ENCODE measurements around the gene ITIH4.

ITIH4 gene

DNA sequence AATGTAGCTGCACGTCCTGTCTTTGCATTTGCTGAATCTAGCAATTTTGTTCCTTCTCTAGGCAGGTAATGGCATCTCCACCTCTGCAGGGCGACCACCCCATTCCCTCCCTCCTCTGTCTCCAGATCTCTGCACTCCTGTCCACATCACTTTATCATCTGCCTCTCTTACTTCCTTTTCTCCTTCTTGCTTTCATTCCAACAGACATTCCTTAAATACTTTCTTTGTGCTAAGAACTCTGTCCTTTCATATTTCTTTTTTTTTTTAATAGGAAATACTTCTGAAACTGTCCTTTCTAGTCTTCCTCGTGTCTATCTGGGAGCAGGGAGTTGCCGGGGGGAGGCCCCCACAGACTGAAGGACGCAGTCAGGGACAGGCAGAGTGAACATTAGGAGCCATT, 28.6 kb downstream of the ITIH4 start:
- no peak for DNase-seq

GRCh38 chr3:52800079-52800478, 30.4 kb downstream of the ITIH4 start:
- no peak for DNase-seq

DNA sequence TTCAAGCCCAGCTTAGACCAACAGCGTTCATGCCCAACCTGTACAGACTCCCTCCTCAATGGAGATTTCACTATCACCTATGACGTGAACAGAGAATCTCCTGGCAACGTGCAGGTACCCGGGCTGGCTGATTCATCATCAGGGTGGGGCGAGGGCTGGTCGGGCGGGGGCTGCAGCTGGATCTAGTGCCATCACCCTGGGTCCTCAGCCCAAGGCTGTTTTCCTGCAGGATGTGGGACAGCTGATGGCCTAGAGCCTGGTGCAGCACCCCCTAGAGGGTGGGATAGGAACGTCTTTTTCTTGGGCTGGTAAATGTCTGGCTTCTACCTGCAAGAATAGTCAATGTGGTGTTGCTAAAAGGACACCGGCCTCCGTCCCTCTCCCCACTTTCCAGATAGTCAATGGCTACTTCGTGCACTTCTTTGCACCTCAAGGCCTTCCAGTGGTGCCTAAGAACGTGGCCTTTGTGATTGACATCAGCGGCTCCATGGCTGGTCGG, 31.4 kb downstream of the ITIH4 start:
- DNase-seq, result peak in 1 of 58 donors; percentile 7

DNA sequence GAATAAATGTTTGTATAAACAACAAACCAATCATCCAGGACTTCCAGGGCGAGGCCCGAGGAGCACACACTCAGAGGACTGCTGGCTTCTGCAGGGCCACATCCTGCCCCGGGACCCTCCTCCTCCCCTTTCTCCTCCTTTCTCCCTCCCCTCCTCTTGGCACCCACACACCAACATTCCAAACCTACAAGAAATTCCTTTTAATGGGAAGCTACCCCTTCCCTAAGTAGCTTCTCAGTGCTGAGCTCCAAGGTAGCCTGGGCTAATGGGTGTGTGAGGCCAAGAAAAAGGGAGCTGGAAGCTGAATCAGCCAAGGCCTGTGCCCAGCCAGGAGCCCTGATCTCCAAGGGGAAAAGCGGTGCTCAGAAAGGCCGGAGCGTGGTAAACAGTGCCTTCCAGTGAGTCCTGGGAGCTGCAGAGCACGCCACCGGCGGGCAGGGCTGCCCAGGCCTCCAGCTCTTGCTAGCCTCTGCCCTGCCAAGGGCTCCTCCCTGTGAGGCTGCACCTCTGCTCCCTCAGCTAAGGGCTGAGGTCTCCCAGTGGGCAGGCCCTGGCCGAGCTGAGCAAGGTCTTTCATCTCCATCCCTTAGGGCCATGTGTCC, 32.0 kb downstream of the ITIH4 start:
- no peak for DNase-seq

DNA sequence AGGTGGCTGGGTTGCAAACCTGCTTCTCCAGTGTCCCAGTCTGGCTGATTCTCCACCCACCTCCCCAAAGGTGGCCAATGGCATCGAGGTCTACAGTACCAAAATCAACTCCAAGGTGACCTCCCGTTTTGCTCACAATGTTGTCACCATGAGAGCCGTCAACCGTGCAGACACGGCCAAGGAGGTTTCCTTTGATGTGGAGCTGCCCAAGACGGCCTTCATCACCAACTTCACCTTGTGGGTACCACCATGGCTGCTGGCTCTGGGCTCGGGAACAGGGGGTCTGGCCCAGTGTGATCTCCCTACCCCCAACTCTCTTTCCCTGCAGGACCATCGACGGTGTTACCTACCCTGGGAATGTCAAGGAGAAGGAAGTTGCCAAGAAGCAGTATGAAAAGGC, 34.1 kb downstream of the ITIH4 start:
- no peak for DNase-seq

- DNase-seq, result no peak
These were observed 35.1 kb downstream of the ITIH4 start for GRCh38 chr3:52795298-52795900.

DNA sequence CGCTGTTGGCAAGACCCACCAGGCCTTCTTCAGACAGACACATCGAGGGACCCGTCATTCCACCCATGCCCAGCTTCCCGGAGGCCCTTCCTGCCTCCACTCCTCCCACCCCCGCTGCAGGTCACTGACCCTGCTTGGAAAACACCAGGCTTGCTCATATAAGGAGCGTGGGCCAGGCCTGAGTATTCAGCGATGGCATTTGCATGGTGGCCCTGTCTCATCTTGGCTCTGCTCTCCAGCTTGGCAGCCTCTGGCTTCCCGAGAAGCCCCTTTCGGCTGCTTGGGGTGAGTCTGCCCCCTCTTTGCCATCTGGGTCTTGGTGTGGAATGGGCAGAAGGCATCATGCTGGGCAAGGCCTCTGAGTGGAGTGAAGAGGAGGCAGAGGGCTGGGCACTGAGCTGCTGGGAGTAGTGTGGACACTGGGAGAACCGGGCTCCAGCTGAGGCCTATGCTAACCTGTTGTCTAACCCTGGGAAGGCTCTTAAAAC, 35.8 kb downstream of the ITIH4 start, which contains the start of gene ITIH3:
TSS of gene ITIH3 (plus strand) at position 185 of the 488 bp plus-strand sequence. CDS start at position 193, 8 bp downstream.
- DNase-seq, result no peak

DNA sequence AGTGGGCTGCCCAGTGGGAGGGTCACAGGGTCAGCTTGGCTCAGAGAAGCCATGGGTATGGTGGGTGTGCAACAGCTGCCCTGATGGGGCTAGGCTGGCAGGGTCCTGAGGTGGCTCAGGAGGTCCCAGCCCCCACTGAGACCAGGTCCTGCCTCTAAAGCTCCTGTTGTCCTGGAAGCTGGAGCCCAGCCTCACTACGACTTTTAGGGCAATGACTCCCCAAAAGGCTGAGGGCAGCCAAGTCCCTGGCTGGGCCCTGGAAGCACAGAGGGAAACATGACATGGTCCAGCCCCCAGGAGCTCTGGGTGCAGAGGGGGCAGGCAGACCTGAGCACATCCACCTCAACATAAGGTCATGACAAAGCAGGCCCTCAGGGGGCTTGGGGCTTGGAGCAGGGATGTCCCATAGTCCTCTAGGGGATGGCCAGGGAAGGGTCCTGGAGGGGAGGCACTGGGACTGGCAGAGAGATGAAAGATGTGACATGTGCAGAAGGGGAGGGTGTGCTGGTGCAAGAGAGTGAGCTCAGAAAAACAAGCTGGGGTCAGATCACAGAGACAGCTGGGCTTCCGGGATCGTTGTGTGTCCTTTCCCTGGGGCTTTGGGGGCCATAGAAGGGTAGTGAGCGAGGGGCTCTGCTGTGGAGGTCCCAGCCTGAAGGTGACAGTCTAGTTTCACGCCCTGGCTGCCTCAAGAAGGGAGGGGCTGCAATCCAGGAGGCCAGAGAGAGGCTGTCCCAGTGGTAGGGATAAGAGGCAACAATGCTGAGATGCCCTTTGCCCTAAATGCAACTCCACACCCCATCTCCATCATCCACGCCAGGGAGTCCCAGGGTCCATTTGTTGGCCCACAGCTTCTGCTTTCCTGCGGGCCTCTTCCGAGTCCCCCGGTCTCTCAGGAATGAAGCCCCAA, 36.5 kb downstream of the ITIH4 start:
- no peak for DNase-seq

DNA sequence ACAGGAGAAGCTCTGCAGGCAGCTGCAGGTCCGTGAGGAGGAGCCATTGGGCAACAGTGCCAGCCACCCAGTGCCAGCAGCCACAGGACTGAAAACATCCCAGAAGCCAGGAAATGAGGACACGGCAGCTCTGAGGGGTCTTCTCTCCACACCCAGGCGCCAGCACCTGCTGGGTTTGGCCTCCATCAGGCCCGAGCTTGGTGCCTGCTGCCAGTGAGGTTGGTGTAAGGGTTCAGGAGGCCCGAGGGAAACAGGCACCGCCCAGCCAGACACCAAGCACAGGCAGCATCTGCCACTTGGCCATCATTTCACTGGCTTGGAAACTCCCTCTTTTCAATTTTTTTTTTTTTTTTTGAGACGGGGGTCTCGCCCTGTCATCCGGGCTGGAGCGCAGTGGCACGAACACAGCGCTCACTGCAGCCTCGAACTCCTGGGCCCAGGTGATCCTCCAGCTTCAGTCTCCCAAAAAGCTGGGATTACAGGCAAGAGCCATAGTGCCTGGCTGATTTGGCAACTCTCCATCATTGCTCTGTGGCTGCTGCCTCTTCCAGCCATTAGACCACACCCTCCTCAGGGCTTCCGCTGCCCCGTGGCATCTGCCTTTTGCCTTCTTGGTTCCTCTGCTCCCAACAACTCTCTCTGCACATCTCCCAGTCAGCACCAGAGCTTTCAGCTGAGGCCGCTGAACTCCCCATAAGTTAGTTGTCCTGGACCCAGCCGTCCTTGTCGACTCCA, 37.3 kb downstream of the ITIH4 start:
- DNase-seq, result no peak

DNA sequence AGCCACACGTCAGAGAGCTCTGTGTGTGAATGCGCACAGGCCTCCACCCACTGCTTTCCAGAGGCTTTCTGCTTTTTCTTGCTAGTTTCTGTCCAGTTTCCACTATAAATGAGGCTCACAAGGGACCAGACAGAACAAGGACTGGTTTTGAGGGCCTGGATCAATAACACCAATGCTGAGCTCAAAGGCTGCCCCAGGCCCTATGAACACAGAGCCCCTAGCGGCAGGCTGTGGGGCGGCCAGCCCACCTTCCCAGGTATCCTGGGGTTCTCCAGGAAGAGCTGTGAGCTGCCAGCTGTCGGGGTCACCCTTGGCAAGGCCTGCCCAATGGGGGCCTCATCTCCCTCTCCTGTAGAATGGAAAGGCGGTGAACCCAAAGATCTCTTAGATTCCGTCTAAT, 38.1 kb downstream of the ITIH4 start:
- no peak for DNase-seq

DNA sequence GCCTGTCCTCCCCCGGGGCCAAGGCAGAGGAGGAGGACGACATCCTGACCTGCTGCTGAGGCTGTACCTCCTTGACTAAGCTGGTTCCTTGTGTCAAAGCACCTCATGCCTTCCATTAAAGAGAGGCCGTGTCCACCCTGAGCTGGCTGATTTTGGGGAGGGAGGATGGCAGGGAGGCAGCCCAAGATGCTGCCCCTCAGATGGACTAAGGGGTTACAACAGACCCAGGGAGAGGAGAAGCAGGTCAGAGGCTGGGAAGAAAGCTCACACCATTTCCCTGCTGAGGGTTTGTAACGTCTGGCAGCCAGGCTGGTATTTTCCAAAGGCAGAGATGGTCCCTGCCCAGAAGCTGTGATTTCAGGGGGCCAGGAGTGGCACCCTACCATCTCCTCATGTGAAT, 38.5 kb downstream of the ITIH4 start:
- no peak for DNase-seq

GRCh38 chr3:52791366-52791765, 39.1 kb downstream of the ITIH4 start:
- DNase-seq, result no peak

DNA sequence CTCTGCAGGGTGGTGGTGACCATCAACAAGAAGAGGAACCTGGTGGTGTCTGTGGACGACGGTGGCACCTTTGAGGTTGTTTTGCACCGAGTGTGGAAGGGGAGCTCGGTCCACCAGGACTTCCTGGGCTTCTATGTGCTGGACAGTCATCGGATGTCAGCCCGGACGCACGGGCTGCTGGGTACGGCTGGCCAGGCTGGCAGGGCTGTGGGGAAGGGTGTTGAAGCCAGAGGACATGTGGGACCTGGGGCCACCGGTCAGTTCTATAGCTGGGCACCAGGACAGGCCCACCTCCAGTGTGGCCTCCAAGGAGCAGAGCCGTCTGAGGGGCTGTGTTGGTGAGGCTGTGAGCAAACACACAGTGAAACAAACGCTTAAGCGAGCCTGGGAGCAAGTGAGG, 39.7 kb downstream of the ITIH4 start:
- no peak for DNase-seq

DNA sequence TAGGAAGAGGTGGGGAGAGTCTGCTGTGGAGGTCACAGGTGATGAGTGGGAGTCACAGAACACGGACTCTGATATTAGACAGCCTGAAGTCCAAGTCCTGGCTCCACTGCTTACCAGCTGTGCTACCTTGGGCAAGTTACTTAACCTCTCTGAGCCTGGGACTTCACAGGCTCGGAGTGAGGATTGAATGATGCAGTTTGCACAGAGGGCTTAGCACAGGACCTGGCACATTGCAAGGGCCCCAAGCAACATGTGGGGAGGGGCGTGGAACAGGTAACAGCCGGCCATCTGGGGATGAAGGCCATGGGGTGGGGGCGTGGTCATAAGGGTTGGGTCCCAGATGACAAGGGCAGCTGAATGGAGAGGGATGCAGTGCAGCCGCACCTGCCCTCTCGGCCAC, 40.1 kb downstream of the ITIH4 start:
- DNase-seq, result no peak

DNA sequence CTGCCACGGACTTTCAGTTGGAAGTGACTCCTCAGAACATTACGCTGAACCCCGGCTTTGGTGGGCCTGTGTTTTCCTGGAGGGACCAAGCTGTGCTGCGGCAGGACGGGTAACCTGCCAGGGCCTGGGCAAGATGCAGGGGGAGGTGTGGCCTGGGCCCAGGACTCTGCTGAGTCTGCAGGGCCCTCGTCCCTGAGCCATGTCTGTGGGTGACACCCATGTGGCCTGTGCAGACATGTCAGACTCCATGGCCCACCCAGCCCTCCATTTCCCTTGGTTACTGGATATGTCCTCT, 40.8 kb downstream of the ITIH4 start:
- DNase-seq, result no peak

DNA sequence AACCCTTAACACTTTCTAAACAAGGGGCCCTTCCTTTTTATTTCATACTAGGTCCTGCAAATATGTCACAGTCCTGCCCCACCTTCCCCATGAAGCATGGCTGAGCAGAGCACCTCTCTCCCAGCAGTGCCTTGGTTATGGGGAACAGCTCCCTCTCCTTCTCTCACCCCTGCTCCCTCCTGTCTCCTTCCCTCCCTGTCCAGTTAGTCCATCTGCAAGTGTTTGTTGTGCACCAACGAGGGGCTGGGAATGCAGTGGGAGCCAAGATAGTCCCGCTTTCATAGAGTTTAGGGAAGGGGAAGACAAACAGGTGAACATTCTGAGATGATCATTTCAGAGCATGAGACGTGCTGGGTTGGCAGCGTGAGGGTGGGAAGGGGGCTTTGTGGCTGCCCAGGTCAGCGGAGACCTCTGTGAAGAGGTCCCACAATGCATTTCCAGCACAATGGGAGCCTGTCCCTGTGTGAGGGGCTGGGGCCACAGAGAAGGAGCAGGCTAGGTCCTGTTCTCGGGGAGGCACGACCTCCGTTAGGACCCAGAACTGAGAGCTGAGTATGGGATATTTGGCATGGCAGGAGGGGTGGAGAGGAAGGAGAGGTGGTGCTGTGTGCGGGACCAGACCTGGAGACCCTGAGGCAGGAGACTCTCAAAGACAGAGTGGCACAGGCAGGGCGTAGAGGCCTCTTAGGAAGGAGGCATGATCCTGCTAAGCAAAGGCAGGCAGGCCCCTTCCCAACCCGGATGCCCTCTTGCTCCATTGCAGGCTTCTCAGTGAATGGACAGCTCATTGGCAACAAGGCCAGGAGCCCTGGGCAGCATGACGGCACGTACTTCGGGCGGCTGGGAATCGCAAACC, 41.4 kb downstream of the ITIH4 start:
- DNase-seq, result no peak

- DNase-seq, result peak in 1 of 58 donors; percentile 11
These were observed 42.5 kb downstream of the ITIH4 start for GRCh38 chr3:52787672-52788625.

DNA sequence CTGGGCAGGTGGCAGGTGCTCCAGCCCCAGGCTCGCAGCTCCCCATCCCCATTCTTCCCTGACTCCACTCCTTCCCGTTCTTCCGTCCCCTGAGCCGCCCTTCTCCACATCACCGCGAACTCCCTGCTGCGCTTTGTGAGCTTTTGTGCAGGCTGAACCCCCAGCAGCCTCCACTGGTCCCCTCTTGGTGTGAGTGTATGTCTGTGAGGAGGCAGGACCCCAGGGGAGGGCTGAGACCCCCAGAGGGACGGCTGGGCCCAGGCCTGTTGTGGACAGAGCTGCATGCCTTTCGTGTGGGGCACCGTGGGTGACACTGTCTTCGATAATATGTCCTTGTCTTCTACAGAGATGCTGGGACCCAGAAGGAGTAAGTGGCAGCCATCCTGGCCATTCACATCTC, 43.2 kb downstream of the ITIH4 start:
- DNase-seq, result no peak
